HCT116 (cell line): ENCODE measurements around the gene USP2. TPM values are rescaled to one million over a fixed set of nuclear protein-coding genes. Genes with fewer than 3 reads are reported as not detected.

Experiments
- ATAC-seq: fragments of 200-7000 bp; cut with Tn5 transposase; 2 replicates; pipeline ENCODE4 v1.9.1; 2020; ENCODE audit warnings: mild to moderate bottlenecking, moderate library complexity
- BruUV-seq: library from RNA; stranded (reverse); fragments of 400-500 nt; replicated peaks from 2 replicates; lab custom pipeline; 2021; lab: Mats Ljungman, UMichigan
- CTCF ChIA-PET: fragments of 300-600 bp; sonication (Branson Sonifier 250); formaldehyde crosslinking; loops from one replicate; lab custom pipeline; 2021; ENCODE audit warnings: antibody characterized with exemption; lab: Charles Lee
- POLR2A ChIA-PET: fragments of 300-600, 350-600 bp; sonication (Branson Sonifier 250); formaldehyde crosslinking; loops from one replicate; lab custom pipeline; 2021; ENCODE audit warnings: antibody characterized with exemption; lab: Charles Lee
- RAD21 ChIA-PET, 2 experiments: fragments of 300-600 bp; sonication (Branson Sonifier 250); formaldehyde crosslinking; loops; one replicate each; lab custom pipeline; 2023; ENCODE audit warnings: low total read pairs in 2 of 2; ENCODE audit not compliant: uncharacterized antibody in 2 of 2, unreplicated experiment in 2 of 2, low non-redundant PET in 1 of 2; lab: Charles Lee
- DNase-seq: peaks from one replicate; pipeline ENCODE4 v3.0.0-alpha.2; 2010; ENCODE audit warnings: low read depth, low spot score
- H2AFZ ChIP-seq: fragments of 200-600 bp; shearing (Covaris generic), sonication (generic); 2 replicates; pipeline ENCODE4 v1.6.1; 2017; ENCODE audit warnings: low read depth, mixed run types, mixed read lengths, antibody characterized with exemption, low read length; ENCODE audit not compliant: poor library complexity, severe bottlenecking
- H3K27ac ChIP-seq: 2 replicates; pipeline ENCODE4 v1.5.1; 2012; ENCODE audit warnings: low read depth, low read length
- H3K27me3 ChIP-seq: fragments of 200-600 bp; sonication (generic); 2 replicates; pipeline ENCODE4 v1.6.1; 2016; ENCODE audit warnings: mixed run types, low read length, mixed read lengths; ENCODE audit not compliant: insufficient read depth
- H3K36me3 ChIP-seq, 2 experiments: fragments of 200-500 bp in 1 of 2; fragments of 200-600 bp in 1 of 2; sonication (Bioruptor generic) in 1 of 2; sonication (generic) in 1 of 2; 2 replicates each; pipeline versions ENCODE4 v1.5.1 to v1.6.1; 2014 to 2016; ENCODE audit warnings: low read length in 2 of 2, inconsistent platforms in 1 of 2, mixed read lengths in 1 of 2, mixed run types in 1 of 2; ENCODE audit not compliant: insufficient read depth in 2 of 2, control insufficient read depth in 1 of 2
- H3K4me1 ChIP-seq, 2 experiments: fragments of 200-600 bp in 1 of 2; sonication (generic) in 1 of 2; 2 replicates each; pipeline versions ENCODE4 v1.5.1 to v1.6.1; 2012 to 2017; ENCODE audit warnings: low read length in 2 of 2, inconsistent platforms in 1 of 2, mild to moderate bottlenecking in 1 of 2, mixed read lengths in 1 of 2, mixed run types in 1 of 2, moderate library complexity in 1 of 2; ENCODE audit not compliant: insufficient read depth in 2 of 2, control insufficient read depth in 1 of 2
- H3K4me2 ChIP-seq: fragments of 200-600 bp; sonication (generic); 2 replicates; pipeline ENCODE4 v1.6.1; 2017; ENCODE audit warnings: mixed run types, low read length, mixed read lengths
- H3K4me3 ChIP-seq, 2 experiments: fragments of 200-600 bp in 1 of 2; sonication (generic) in 1 of 2; replicated peaks in 1 of 2; 2 replicates each; pipeline ENCODE4 v1.5.1; 2011 to 2016; ENCODE audit warnings: low read length in 2 of 2, control low read depth in 1 of 2, low read depth in 1 of 2, mild to moderate bottlenecking in 1 of 2, mixed read lengths in 1 of 2, mixed run types in 1 of 2
- H3K79me2 ChIP-seq: fragments of 200-600 bp; sonication (generic); 2 replicates; pipeline ENCODE4 v1.6.1; 2017; ENCODE audit warnings: mild to moderate bottlenecking, mixed run types, low read length, moderate library complexity, mixed read lengths; ENCODE audit not compliant: insufficient read depth
- H3K9ac ChIP-seq: fragments of 200-600 bp; sonication (generic); 2 replicates; pipeline ENCODE4 v1.6.1; 2016; ENCODE audit warnings: low read length, mixed read lengths
- H3K9me2 ChIP-seq: fragments of 200-600 bp; sonication (generic), shearing (Covaris generic); 2 replicates; pipeline ENCODE4 v1.6.1; 2017; ENCODE audit warnings: mixed run types, mild to moderate bottlenecking, moderate library complexity; ENCODE audit not compliant: insufficient read depth
- H3K9me3 ChIP-seq, 2 experiments: fragments of 200-500 bp in 1 of 2; fragments of 200-600 bp in 1 of 2; sonication (Bioruptor generic) in 1 of 2; sonication (generic) in 1 of 2; 2 replicates each; pipeline ENCODE4 v1.6.1; 2014 to 2017; ENCODE audit warnings: low read length in 2 of 2, mixed read lengths in 2 of 2, inconsistent platforms in 1 of 2, low read depth in 1 of 2, mild to moderate bottlenecking in 1 of 2, mixed run types in 1 of 2, moderate library complexity in 1 of 2; ENCODE audit not compliant: control insufficient read depth in 1 of 2, insufficient read depth in 1 of 2
- H4K20me1 ChIP-seq: fragments of 200-600 bp; sonication (generic), shearing (Covaris generic); 2 replicates; pipeline ENCODE4 v1.6.1; 2017; ENCODE audit warnings: mixed run types, mild to moderate bottlenecking, moderate library complexity; ENCODE audit not compliant: insufficient read depth
- ATF3 ChIP-seq: IDR thresholded peaks from 2 replicates; pipeline ENCODE4 v1.6.1; 2012
- CBX3 ChIP-seq: IDR thresholded peaks from 2 replicates; pipeline ENCODE4 v1.6.1; 2012; ENCODE audit warnings: low read depth
- EGR1 ChIP-seq: IDR thresholded peaks from 2 replicates; pipeline ENCODE4 v1.6.1; 2012; ENCODE audit warnings: low read depth
- EZH2phosphoT487 ChIP-seq: fragments of 200-600 bp; IDR thresholded peaks from 2 replicates; pipeline ENCODE4 v1.6.1; 2018; ENCODE audit warnings: antibody characterized with exemption, borderline replicate concordance
- FOSL1 ChIP-seq: IDR thresholded peaks from 2 replicates; pipeline ENCODE4 v1.6.1; 2012; ENCODE audit warnings: low read depth
- JUND ChIP-seq: IDR thresholded peaks from 2 replicates; pipeline ENCODE4 v1.6.1; 2012
- POLR2AphosphoS5 ChIP-seq: IDR thresholded peaks from 2 replicates; pipeline ENCODE4 v1.6.1; 2011; ENCODE audit warnings: mild to moderate bottlenecking, low read depth, low read length, moderate library complexity
- REST ChIP-seq: IDR thresholded peaks from 2 replicates; pipeline ENCODE4 v1.6.1; 2012; ENCODE audit warnings: low read depth
- SIN3A ChIP-seq: IDR thresholded peaks from 2 replicates; pipeline ENCODE4 v1.6.1; 2012; ENCODE audit warnings: low read depth
- SP1 ChIP-seq: IDR thresholded peaks from 2 replicates; pipeline ENCODE4 v1.6.1; 2012; ENCODE audit warnings: low read depth
- TCF7L2 ChIP-seq: IDR thresholded peaks from 2 replicates; pipeline ENCODE4 v1.7.0; 2011; ENCODE audit warnings: borderline replicate concordance, inconsistent platforms; ENCODE audit not compliant: insufficient read depth, insufficient read length; ENCODE audit errors: extremely low read depth
- YY1 ChIP-seq: IDR thresholded peaks from 2 replicates; pipeline ENCODE4 v1.6.1; 2011; ENCODE audit warnings: low read length, low read depth, moderate library complexity, mild to moderate bottlenecking; ENCODE audit not compliant: insufficient replicate concordance; ENCODE audit errors: extremely low read depth
- ZBTB33 ChIP-seq: IDR thresholded peaks from 2 replicates; pipeline ENCODE4 v1.6.1; 2011; ENCODE audit warnings: mild to moderate bottlenecking, low read length, moderate library complexity; ENCODE audit not compliant: insufficient replicate concordance; ENCODE audit errors: extremely low read depth
- ZFX ChIP-seq: fragments of 450-650 bp; IDR thresholded peaks from 2 replicates; pipeline ENCODE4 v1.6.1; 2017
- ZNF274 ChIP-seq: fragments of 200-500 bp; sonication (Bioruptor generic); IDR thresholded peaks from 2 replicates; pipeline ENCODE4 v1.6.1; 2014; ENCODE audit warnings: mild to moderate bottlenecking, low read depth, low read length, inconsistent platforms
- intact Hi-C: fragments of 100-400 bp; cut with micrococcal nuclease; formaldehyde crosslinking; loops from 2 replicates; pipeline ENCODE4 v1.10.0; 2022
- total RNA-seq: library from RNA; stranded (reverse); gene quantifications from one replicate; pipeline ENCODE4 v1.2.1, GENCODE V29; 2021; ENCODE audit not compliant: unreplicated experiment

USP2 gene
- total RNA-seq, 1 experiment from 2014 or later: 5.0 TPM

GRCh38 chr11:119400860-119401259 lies 19.4 kb upstream of the USP2 start:
- Histone ChIP-seq H3K4me2 (no peak overlapping the region), H3K4me1 (no peaks in the 10 kb centered on the region), H3K9me3 (peaks cover 9 to 20% of the 10 kb centered on the region in 2 experiments; a peak in 2 of 4 replicates), H3K4me3 (no peak overlapping the region), H3K9me2 (0 out of 2 replicates have a peak, but pooled peaks cover 2% of the 10 kb centered on the region), H3K9ac (no peak overlapping the region), H2AFZ (no peak overlapping the region), H4K20me1 (no peaks in the 10 kb centered on the region), H3K27me3 (no peaks in the 10 kb centered on the region), H3K79me2 (no peaks in the 10 kb centered on the region), H3K36me3 (peaks cover 0 to 13% of the 10 kb centered on the region in 2 experiments; a peak in 1 of 4 replicates), H3K27ac (no peak overlapping the region)
- ChIA-PET RAD21 (no interaction called here), POLR2A (no interaction called here), CTCF (no interaction called here)
- intact Hi-C loops: no loop called here
- TF ChIP-seq JUND (no peak), EZH2phosphoT487 (no peak), YY1 (no peak), ATF3 (no peak)
- DNase-seq (no peak), ATAC-seq (no peak)
- BruUV-seq: no TSS peak

GRCh38 chr11:119397740-119398139 lies 16.2 kb upstream of the USP2 start:
- Histone ChIP-seq H2AFZ (no peak overlapping the region), H3K9ac (no peak overlapping the region), H3K4me1 (no peaks in the 10 kb centered on the region), H3K27me3 (no peaks in the 10 kb centered on the region), H3K79me2 (no peaks in the 10 kb centered on the region), H3K4me2 (no peak overlapping the region), H4K20me1 (no peaks in the 10 kb centered on the region), H3K36me3 (peaks cover 0 to 13% of the 10 kb centered on the region in 2 experiments; a peak in 1 of 4 replicates), H3K9me3 (peaks cover 9 to 20% of the 10 kb centered on the region in 2 experiments; a peak in 2 of 4 replicates), H3K27ac (no peak overlapping the region), H3K9me2 (0 out of 2 replicates have a peak, but pooled peaks cover 2% of the 10 kb centered on the region), H3K4me3 (no peak overlapping the region)
- intact Hi-C loops: no loop called here
- ATAC-seq: no peak
- no peak for DNase-seq
- ChIA-PET POLR2A (no interaction called here), CTCF (no interaction called here), RAD21 (no interaction called here)
- BruUV-seq: no TSS peak
- TF ChIP-seq EZH2phosphoT487 (no peak), POLR2AphosphoS5 (no peak), EGR1 (no peak), ZFX (no peak), TCF7L2 (no peak), SIN3A (no peak), FOSL1 (no peak), REST (no peak), ATF3 (no peak), CBX3 (no peak), ZBTB33 (no peak), SP1 (no peak), ZNF274 (no peak)
